Osteocyte (in vitro differentiated cells): ENCODE measurements around the gene NPB. TPM values are rescaled to one million over a fixed set of nuclear protein-coding genes. Genes with fewer than 3 reads are reported as not detected.

ENCODE experiments used
- DNase-seq: peaks from one replicate; pipeline ENCODE4 v3.0.0; 2021; ENCODE audit warnings: mixed read lengths; ENCODE audit not compliant: unreplicated experiment; ENCODE audit errors: extremely low spot score
- H3K27ac Mint-ChIP-seq: one replicate; pipeline ENCODE4 v1.8.0; 2021; ENCODE audit warnings: mild to moderate bottlenecking, mixed read lengths; ENCODE audit not compliant: unreplicated experiment
- H3K27me3 Mint-ChIP-seq: one replicate; pipeline ENCODE4 v1.8.0; 2021; ENCODE audit warnings: mixed read lengths; ENCODE audit not compliant: unreplicated experiment
- H3K36me3 Mint-ChIP-seq: one replicate; pipeline ENCODE4 v1.8.0; 2021; ENCODE audit warnings: mixed read lengths; ENCODE audit not compliant: unreplicated experiment
- H3K4me1 Mint-ChIP-seq: one replicate; pipeline ENCODE4 v1.8.0; 2021; ENCODE audit warnings: mixed read lengths; ENCODE audit not compliant: unreplicated experiment
- H3K4me3 Mint-ChIP-seq: one replicate; pipeline ENCODE4 v1.8.0; 2021; ENCODE audit warnings: mild to moderate bottlenecking, moderate library complexity, mixed read lengths; ENCODE audit not compliant: unreplicated experiment
- H3K9me3 Mint-ChIP-seq: one replicate; pipeline ENCODE4 v1.8.0; 2021; ENCODE audit warnings: mixed read lengths; ENCODE audit not compliant: unreplicated experiment
- CTCF ChIP-seq: fragments of 200-600 bp; sonication (generic); IDR thresholded peaks from 2 replicates; pipeline ENCODE4 v1.5.0; 2021; ENCODE audit warnings: antibody characterized with exemption, mild to moderate bottlenecking, moderate library complexity
- total RNA-seq: library from RNA; stranded (reverse); gene quantifications from 2 replicates; pipeline ENCODE4 v1.2.1, GENCODE V29; 2021

The NPB gene
- total RNA-seq, 1 donor from 2014 or later, result 0.56 TPM

- no peak for TF ChIP-seq CTCF
- DNase-seq, result no peak
- Mint-ChIP-seq H3K27ac (no peak overlapping the region), H3K4me3 (no peak overlapping the region), H3K9me3 (no peaks in the 10 kb centered on the region), H3K36me3 (peaks cover 2% of the 10 kb centered on the region), H3K27me3 (no peaks in the 10 kb centered on the region), H3K4me1 (peaks cover 32% of the 10 kb centered on the region)
Measured at GRCh38 chr17:81931189-81931556, 29.1 kb downstream of the NPB start.

DNA sequence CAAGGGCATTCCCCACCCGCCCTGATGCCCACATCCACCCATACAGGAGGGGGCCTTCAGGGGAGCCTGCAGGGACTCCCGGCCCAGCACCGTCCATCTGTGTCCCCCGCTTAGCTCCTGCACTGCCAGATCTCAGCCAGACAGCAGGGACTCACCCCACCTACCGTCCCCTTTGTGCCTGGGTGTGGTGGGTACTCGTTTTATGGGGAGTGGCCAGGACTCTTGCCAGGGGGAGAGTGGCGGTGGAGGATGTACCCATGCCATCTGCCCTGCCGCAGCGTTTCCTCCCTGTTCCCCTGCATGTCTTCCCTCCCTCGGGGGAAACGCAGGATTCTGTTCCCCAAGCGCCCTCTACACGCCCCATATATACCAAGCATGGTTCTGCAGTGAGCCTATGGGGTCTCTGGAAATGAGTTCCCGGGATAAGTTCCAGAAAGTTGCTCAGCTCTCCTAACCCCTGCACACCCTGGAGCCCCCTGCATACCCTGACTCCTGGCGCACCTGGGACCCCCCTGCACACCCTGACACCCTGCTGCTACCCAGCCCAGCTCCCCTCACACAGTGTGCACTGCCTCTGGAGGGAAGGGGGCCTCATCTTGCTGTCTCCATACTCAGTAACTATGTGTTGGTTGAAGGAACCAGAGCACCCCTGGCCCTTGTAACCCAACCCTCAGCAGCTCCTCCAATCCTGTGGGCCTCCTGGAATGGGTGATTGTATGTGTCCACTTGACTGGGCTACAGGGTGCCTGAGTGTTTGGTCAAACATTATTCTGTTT, 29.7 kb downstream of the NPB start:
- peaks cover 30% of the 10 kb centered on the region for H3K4me1 Mint-ChIP-seq
- no peaks in the 10 kb centered on the region for H3K27me3 Mint-ChIP-seq
- no peak overlapping the region for H3K4me3 Mint-ChIP-seq
- no peak overlapping the region for H3K27ac Mint-ChIP-seq
- no peak for TF ChIP-seq CTCF
- no peak for DNase-seq
- peaks cover 2% of the 10 kb centered on the region for H3K36me3 Mint-ChIP-seq
- no peaks in the 10 kb centered on the region for H3K9me3 Mint-ChIP-seq

GRCh38 chr17:81932333-81932983, 30.4 kb downstream of the NPB start:
- H3K27ac Mint-ChIP-seq, result no peak overlapping the region
- no peak overlapping the region for H3K4me3 Mint-ChIP-seq
- TF ChIP-seq CTCF, result no peak
- H3K36me3 Mint-ChIP-seq, result peaks cover 2% of the 10 kb centered on the region
- H3K4me1 Mint-ChIP-seq, result peaks cover 31% of the 10 kb centered on the region
- H3K27me3 Mint-ChIP-seq, result no peaks in the 10 kb centered on the region
- no peak for DNase-seq
- H3K9me3 Mint-ChIP-seq, result no peaks in the 10 kb centered on the region

DNA sequence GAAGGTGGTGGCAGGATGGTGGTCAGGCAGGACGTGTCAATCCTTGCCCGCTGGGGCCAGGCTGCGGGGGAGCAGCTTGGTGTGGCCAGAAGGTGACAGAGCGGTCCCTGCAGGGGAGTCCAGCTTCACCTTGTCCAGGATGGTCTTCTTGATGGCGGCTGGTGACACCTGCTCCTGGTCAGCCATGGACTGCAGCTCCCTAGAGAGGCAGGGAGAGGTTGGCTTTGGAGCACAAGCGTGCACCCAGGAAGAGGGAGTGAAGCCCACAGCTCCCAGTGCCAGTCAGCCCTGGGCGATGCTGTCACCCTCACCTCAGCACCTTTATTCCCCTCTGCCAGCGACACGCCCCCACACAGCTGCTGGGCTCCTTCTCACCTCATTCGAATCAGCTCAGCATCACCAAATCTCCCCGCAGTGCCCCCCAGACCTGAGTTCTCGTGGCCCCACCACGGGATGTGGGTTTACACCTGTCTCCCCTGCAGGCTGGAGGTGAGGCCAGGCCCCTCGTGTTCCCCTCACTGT, 31.2 kb downstream of the NPB start:
- Mint-ChIP-seq H3K27ac (no peak overlapping the region), H3K4me1 (peaks cover 36% of the 10 kb centered on the region), H3K27me3 (no peaks in the 10 kb centered on the region), H3K36me3 (peaks cover 2% of the 10 kb centered on the region), H3K4me3 (no peak overlapping the region), H3K9me3 (no peaks in the 10 kb centered on the region)
- no peak for DNase-seq
- TF ChIP-seq CTCF, result no peak

- peaks cover 30% of the 10 kb centered on the region for H3K4me1 Mint-ChIP-seq
- TF ChIP-seq CTCF, result no peak
- peaks cover 2% of the 10 kb centered on the region for H3K36me3 Mint-ChIP-seq
- no peak overlapping the region for H3K27ac Mint-ChIP-seq
- H3K9me3 Mint-ChIP-seq, result no peaks in the 10 kb centered on the region
- no peak overlapping the region for H3K4me3 Mint-ChIP-seq
- no peak for DNase-seq
- no peaks in the 10 kb centered on the region for H3K27me3 Mint-ChIP-seq
Measured at GRCh38 chr17:81934098-81934757, 32.2 kb downstream of the NPB start.
